ENCODE data around the gene NDUFS8.

Gene NDUFS8

DNA sequence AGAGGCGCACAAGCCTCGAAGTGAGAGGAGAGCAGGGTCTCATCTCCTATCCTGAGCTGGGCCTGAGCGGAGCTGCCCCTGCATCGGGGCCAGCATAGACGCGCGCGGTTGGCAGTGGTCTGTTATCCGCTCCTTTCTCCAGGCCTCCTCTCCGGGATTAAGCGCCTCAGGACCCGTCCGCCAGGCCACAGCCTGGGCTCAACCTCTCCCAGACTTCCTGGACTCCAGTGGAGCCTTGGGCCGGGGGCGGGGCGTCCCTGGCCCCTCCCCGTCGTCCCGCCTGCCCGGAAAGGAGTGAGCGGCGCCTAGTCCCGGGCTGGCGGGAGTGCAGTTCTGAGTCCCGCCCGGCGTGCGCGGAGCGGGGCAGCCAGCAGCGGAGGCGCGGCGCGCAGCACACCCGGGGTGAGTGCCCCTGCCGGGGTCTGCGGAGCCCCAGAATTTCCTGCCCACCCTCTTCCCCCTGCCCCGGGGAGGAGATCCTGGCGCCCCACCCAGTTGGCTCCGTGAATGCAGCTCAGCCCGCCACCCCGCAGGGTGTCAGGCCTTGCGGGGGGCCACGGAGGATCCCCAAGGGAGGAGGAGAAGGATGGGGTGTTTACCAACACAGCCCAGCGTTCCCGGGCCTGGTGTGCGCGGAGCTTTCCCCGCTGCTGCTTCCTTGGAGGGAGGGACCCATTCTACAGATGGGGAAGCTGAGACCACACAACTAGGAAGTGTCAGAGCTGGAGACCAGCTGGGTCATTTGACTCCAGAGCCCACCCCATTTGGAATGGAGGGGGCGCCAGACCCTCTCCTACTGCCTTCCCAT is 8.4 kb downstream of the NDUFS8 start, which contains the start of gene TCIRG1:
Gene TCIRG1, plus strand, starts transcription at position 308 of the 808 bp plus-strand sequence. CDS start 2,247 bp downstream, outside the sequence.
- Histone ChIP-seq H3K4me3 (ENCODE audit: low read depth in 1 of 2, low read length in 1 of 2) (peak within 1 kb of the TSS; percentile 87 to 100), H3K27me3 (no peaks in the 10 kb centered on the region), H3K36me3 (peaks cover 35% of the 10 kb centered on the region), H3K9me3 (no peaks in the 10 kb centered on the region), H3K4me1 (ENCODE audit: control insufficient read depth in 1 of 2, insufficient read depth in 1 of 2, low read depth in 1 of 2, low read length in 1 of 2) (peaks cover 59 to 68% of the 10 kb centered on the region in 2 experiments), H3K27ac (peak within 1 kb of the TSS; percentile 99)
- TF ChIP-seq, protein P1, sequence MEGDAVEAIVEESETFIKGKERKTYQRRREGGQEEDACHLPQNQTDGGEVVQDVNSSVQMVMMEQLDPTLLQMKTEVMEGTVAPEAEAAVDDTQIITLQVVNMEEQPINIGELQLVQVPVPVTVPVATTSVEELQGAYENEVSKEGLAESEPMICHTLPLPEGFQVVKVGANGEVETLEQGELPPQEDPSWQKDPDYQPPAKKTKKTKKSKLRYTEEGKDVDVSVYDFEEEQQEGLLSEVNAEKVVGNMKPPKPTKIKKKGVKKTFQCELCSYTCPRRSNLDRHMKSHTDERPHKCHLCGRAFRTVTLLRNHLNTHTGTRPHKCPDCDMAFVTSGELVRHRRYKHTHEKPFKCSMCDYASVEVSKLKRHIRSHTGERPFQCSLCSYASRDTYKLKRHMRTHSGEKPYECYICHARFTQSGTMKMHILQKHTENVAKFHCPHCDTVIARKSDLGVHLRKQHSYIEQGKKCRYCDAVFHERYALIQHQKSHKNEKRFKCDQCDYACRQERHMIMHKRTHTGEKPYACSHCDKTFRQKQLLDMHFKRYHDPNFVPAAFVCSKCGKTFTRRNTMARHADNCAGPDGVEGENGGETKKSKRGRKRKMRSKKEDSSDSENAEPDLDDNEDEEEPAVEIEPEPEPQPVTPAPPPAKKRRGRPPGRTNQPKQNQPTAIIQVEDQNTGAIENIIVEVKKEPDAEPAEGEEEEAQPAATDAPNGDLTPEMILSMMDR (IDR thresholded peaks at IDR 0.05): peak; percentile 46

DNA sequence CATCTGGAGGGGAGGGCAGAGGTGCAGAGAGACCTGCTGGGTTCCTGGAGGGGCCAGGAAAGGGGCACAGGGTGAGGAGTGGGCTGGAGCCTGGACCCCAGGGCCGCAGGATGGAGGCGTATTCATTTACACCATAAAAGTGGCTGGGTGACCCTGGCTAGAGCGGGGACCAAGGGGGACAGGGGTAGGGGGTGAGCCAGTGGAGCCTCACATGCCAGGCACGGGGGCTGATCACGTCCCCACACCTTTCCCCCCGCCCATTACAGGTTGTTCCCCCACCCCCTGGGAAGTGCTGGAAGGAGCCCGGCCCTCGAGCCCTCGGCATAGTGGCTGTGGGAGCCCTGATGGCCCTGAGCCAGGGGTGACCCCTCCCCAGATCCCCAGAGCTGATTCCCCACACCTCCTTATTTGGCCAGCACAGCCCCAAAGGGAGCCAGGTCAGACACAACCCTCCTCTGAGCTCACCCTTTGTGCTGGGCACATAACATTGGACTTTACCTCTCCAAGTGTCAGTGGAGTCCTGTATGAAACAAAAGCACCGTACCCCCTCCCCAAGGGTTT is 9.1 kb downstream of the NDUFS8 start:
- H3K36me3 ChIP-seq: peaks cover 41% of the 10 kb centered on the region

DNA sequence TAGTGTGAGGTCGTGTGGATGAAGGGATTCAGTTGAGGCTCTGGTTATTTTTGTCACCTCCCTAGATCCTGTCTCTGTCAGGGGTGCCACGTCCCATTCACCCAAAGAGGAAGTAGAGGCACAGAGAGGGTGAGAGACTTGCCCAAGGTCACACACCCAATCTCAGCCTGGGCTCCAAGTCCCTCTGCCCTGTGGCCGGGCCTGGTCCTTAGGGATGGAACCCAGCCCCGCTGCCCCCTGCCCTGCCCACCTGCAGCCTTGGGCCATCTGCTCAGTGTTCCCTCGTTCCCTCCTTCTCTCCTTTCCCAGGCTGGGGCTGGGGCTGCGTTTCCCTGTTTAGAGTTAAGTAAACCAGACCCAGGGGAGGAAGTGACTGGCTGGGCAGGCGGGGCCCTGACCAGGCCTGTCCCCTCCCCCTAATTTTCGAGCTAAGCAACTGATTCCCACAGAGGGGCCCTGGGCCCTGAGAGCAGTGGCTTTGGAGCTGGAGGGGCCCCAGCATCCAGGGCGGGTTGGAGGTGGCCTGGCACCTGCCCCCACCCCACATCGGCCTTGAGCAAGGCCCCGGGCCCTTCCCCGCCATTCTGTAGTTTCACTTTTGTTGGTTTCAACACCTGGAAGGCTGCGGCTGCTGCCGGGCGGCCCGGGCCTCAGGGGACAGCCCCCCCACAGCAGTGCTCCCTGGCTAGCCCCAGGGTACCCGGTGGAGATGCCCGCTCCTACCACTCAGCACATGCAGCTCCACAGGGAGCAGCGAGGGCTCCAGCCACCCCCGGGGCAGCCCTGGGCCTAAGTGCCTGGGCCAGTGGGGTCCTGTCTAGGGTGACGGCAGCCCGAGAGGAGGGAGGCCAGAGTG is 9.8 kb downstream of the NDUFS8 start:
- Histone ChIP-seq H3K27ac (peak overlapping the region; percentile 99), H3K9me3 (no peaks in the 10 kb centered on the region), H3K4me1 (ENCODE audit: control insufficient read depth in 1 of 2, insufficient read depth in 1 of 2, low read depth in 1 of 2, low read length in 1 of 2) (peaks cover 55 to 57% of the 10 kb centered on the region in 2 experiments), H3K36me3 (peaks cover 49% of the 10 kb centered on the region), H3K4me3 (ENCODE audit: low read depth in 1 of 2, low read length in 1 of 2) (peak overlapping the region; percentile 87 to 100), H3K27me3 (no peaks in the 10 kb centered on the region)
- TF ChIP-seq, protein P1 (IDR thresholded peaks at IDR 0.05): no peak

More for the DNA sequence above, 9.1 kb downstream of the NDUFS8 start:
- Histone ChIP-seq H3K27me3 (no peaks in the 10 kb centered on the region), H3K9me3 (no peaks in the 10 kb centered on the region), H3K27ac (peak overlapping the region; percentile 99), H3K4me1 (ENCODE audit: control insufficient read depth in 1 of 2, insufficient read depth in 1 of 2, low read depth in 1 of 2, low read length in 1 of 2) (peaks cover 59 to 64% of the 10 kb centered on the region in 2 experiments), H3K4me3 (ENCODE audit: low read depth in 1 of 2, low read length in 1 of 2) (peak overlapping the region; percentile 87 to 100)
- TF ChIP-seq, protein P1 (IDR thresholded peaks at IDR 0.05): no peak

DNA sequence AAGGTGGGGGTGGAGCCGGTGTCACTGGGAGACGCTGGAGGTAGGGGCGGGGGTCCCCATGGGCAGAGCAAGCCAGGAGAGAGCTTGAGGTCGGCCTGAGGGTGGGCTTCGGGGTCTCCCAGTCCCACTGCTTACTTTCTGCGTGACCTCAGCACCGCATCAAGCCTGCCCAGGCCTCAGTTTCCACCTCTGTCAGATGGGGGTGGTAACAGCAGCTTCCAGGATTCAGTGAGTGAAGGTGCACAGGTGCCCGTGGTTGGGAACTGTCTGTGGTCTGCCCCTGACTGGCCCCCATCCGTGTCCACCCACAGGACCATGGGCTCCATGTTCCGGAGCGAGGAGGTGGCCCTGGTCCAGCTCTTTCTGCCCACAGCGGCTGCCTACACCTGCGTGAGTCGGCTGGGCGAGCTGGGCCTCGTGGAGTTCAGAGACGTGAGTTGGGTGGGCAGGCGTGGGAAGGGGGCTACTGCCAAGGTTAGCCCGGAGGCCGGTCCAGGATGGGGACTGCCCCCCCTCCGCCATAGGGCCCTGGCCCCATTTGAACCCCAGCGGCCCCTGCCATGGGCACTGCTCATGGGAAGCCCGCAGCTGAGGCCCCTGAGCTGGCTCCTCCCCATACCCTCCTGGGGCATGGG is 10.6 kb downstream of the NDUFS8 start:
- TF ChIP-seq, protein P1 (IDR thresholded peaks at IDR 0.05): no peak
- H3K4me1 ChIP-seq (ENCODE audit: control insufficient read depth in 1 of 2, insufficient read depth in 1 of 2, low read depth in 1 of 2, low read length in 1 of 2): peaks cover 48 to 50% of the 10 kb centered on the region in 2 experiments
- no peaks in the 10 kb centered on the region for H3K9me3 ChIP-seq
- H3K27me3 ChIP-seq: no peaks in the 10 kb centered on the region
- H3K27ac ChIP-seq: peak overlapping the region; percentile 99
- H3K36me3 ChIP-seq: peaks cover 56% of the 10 kb centered on the region
- peak overlapping the region; percentile 87 to 100 for H3K4me3 ChIP-seq (ENCODE audit: low read depth in 1 of 2, low read length in 1 of 2)
